Omental fat pad (tissue), 4 donors: ENCODE measurements around the gene GSTCD. TPM values are rescaled to one million over a fixed set of nuclear protein-coding genes. Genes with fewer than 3 reads are reported as not detected.
"Not testable (repeated sequence)": the region's sequence is repeated elsewhere in the genome, so short reads cannot be mapped to it uniquely, and the experiment has no call there.

Source experiments
- ATAC-seq: fragments of 150-250 bp; one replicate; pipeline ENCODE4 v1.9.1; 2016; ENCODE audit warnings: mild to moderate bottlenecking, moderate library complexity; ENCODE audit not compliant: low FRiP score
- DNase-seq: peaks from one replicate; pipeline ENCODE4 v3.0.0-alpha.2; 2019; ENCODE audit warnings: low spot score
- CTCF ChIP-seq, 3 donors: fragments of 450-650 bp; IDR thresholded peaks; one replicate each; pipeline ENCODE4 v1.5.1; 2016 to 2017; ENCODE audit warnings: antibody characterized with exemption in 3 of 3, mild to moderate bottlenecking in 3 of 3, moderate library complexity in 2 of 3
- total RNA-seq, 4 donors: library from RNA; depleted of rRNA; stranded (reverse); fragments of >200 nt; gene quantifications; one replicate each; pipeline ENCODE4 v1.1.0, GENCODE V29; 2016

The GSTCD gene
- total RNA-seq, 4 donors from 2014 or later: 6.0 to 13.2 (median 7.5) TPM

GRCh38 chr4:105714932-105715331 lies 6.3 kb downstream of the GSTCD start:
- TF ChIP-seq CTCF (IDR thresholded peaks at IDR 0.05): no peak

GRCh38 chr4:105715692-105716278 lies 7.2 kb downstream of the GSTCD start:
- ATAC-seq (no peak), DNase-seq (no peak)
- no peak for TF ChIP-seq CTCF (IDR thresholded peaks at IDR 0.05)

More at GRCh38 chr4:105714932-105715331, 6.3 kb downstream of the GSTCD start:
- DNase-seq (no peak), ATAC-seq (no peak)

- no peak for TF ChIP-seq CTCF (IDR thresholded peaks at IDR 0.05)
- no peak for DNase-seq
- ATAC-seq: no peak
These were observed 10.6 kb downstream of the GSTCD start for GRCh38 chr4:105719204-105719603.

GRCh38 chr4:105725623-105726022 lies 17.0 kb downstream of the GSTCD start:
- ATAC-seq (no peak), DNase-seq (no peak)
- no peak for TF ChIP-seq CTCF (IDR thresholded peaks at IDR 0.05)

GRCh38 chr4:105729895-105730294 lies 21.3 kb downstream of the GSTCD start:
- not testable (repeated sequence) for ATAC-seq, DNase-seq

- not testable (repeated sequence) for ATAC-seq, DNase-seq
These were observed 26.6 kb downstream of the GSTCD start for GRCh38 chr4:105735217-105735616.

- DNase-seq (no peak), ATAC-seq (no peak)
- no peak for TF ChIP-seq CTCF (IDR thresholded peaks at IDR 0.05)
These were observed 33.0 kb downstream of the GSTCD start for GRCh38 chr4:105741548-105741947.

- ATAC-seq (no peak), DNase-seq (no peak)
- no peak for TF ChIP-seq CTCF (IDR thresholded peaks at IDR 0.05)
These were observed 39.6 kb downstream of the GSTCD start for GRCh38 chr4:105748222-105748621.
